K562 (cell line): ENCODE results near the gene SEBOX. TPM values are rescaled to one million over a fixed set of nuclear protein-coding genes. Genes with fewer than 3 reads are reported as not detected.
A peak's percentile ranks its signal among the peaks of the same experiment; 100 is the strongest.

ENCODE experiments used
- ATF7 ChIP-seq: fragments of 450-650 bp; IDR thresholded peaks from 2 replicates; pipeline ENCODE4 v1.7.1; 2014; ENCODE audit warnings: mild to moderate bottlenecking, moderate library complexity
- BRF2 ChIP-seq: IDR thresholded peaks from 3 replicates; pipeline ENCODE4 v1.6.1; 2011; ENCODE audit warnings: borderline replicate concordance, mild to moderate bottlenecking; ENCODE audit not compliant: insufficient read length, insufficient read depth
- CUX1 ChIP-seq: fragments of 200-800 bp; sonication (Bioruptor generic); IDR thresholded peaks from 2 replicates; pipeline ENCODE4 v1.6.1; 2016; ENCODE audit warnings: missing genetic modification characterization, missing compliant biosample characterization
- ETV6 ChIP-seq, 3 experiments: fragments of 150-350 bp in 1 of 3; sonication (generic) in 1 of 3; formaldehyde crosslinking in 1 of 3; IDR thresholded peaks; 2 replicates each; pipeline versions ENCODE4 v1.6.1 to v1.8.0; 2014 to 2022; ENCODE audit warnings: borderline replicate concordance in 2 of 3, low read depth in 2 of 3, antibody characterized with exemption in 1 of 3, low read length in 1 of 3, mild to moderate bottlenecking in 1 of 3, missing genetic modification reagents in 1 of 3
- JUNB ChIP-seq: fragments of 450-650 bp; formaldehyde crosslinking; conservative IDR thresholded peaks from 2 replicates; pipeline ENCODE4 v1.4.0; 2020; ENCODE audit warnings: mild to moderate bottlenecking
- NEUROD1 ChIP-seq: fragments of 150-350 bp; IDR thresholded peaks from 2 replicates; pipeline ENCODE4 v1.6.1; 2014; ENCODE audit warnings: borderline replicate concordance, low read length, low read depth; ENCODE audit not compliant: partially characterized antibody
- SMAD4 ChIP-seq: fragments of 250-450 bp; sonication (Bioruptor Pico); conservative IDR thresholded peaks from 2 replicates; pipeline ENCODE4 v1.8.0; 2021; ENCODE audit warnings: inconsistent platforms, mild to moderate bottlenecking, moderate library complexity
- TAF15 ChIP-seq: fragments of 200-400 bp; formaldehyde crosslinking; IDR thresholded peaks from 2 replicates; pipeline ENCODE4 v1.6.1; 2017; ENCODE audit warnings: mild to moderate bottlenecking, low read depth, low read length, moderate library complexity
- TCFL5 ChIP-seq: fragments of 250-450 bp; sonication (Bioruptor Pico); conservative IDR thresholded peaks from 2 replicates; pipeline ENCODE4 v1.6.1; 2021; ENCODE audit warnings: mild to moderate bottlenecking, moderate library complexity, matching md5 sums
- TSHZ1 ChIP-seq: fragments of 250-450 bp; sonication (Bioruptor Pico); IDR thresholded peaks from 2 replicates; pipeline ENCODE4 v1.4.0; 2020; ENCODE audit warnings: mild to moderate bottlenecking, moderate library complexity
- ZBTB5 ChIP-seq: fragments of 450-650 bp; IDR thresholded peaks from 2 replicates; pipeline ENCODE4 v1.6.1; 2017; ENCODE audit warnings: antibody characterized with exemption
- polyA plus RNA-seq, 8 experiments: library from polyadenylated mRNA; depleted of rRNA in 4 of 8; stranded (reverse) in 5 of 8; unstranded in 3 of 8; fragments of >200 nt; fragmentation: Nextera tagmentation in 2 of 8; fragmentation: Illumina TruSeq in 1 of 8; extraction: Ambion mirVana in 2 of 8; extraction: Trizol in 1 of 8; gene quantifications; 2 replicates each; pipeline versions ENCODE4 v1.2.1 to v1.2.3, GENCODE V29; 2011 to 2014; ENCODE audit warnings: inconsistent platforms in 1 of 8, missing spikeins in 1 of 8
- total RNA-seq, 7 experiments: library from RNA; depleted of rRNA in 6 of 7; stranded (reverse); fragments of >200 nt in 6 of 7; fragmentation: Illumina TruSeq in 2 of 7; extraction: Trizol in 2 of 7; gene quantifications; 2 replicates each; pipeline versions ENCODE4 v1.2.1 to v1.2.3, GENCODE V29; 2011 to 2021; ENCODE audit warnings: low replicate concordance in 1 of 7

SEBOX gene
- total and polyA plus RNA-seq, 9 of the 15 experiments (the other 6 are each of a cell fraction or from before 2014, with no cell fraction given) = not detected

- TF ChIP-seq TSHZ1 (CRISPR knock-in tag) (no peak), BRF2 (no peak), SMAD4 (CRISPR knock-in tag) (peak; percentile 37), TCFL5 (no peak), ETV6 (IDR thresholded peaks at IDR 0.05; ENCODE audit: borderline replicate concordance in 1 of 2, low read depth in 2 of 2, low read length in 1 of 2) (no peak), ETV6 (CRISPR knock-in tag; IDR thresholded peaks at IDR 0.05; ENCODE audit: borderline replicate concordance) (no peak), CUX1 (CRISPR knock-in tag) (no peak), TAF15 (no peak), NEUROD1 (peak; percentile 61), ATF7 (peak; percentile 78; the same call in 1 of the 2 replicates), ZBTB5 (no peak), JUNB (CRISPR knock-in tag) (no peak)
Measured at GRCh38 chr17:28318759-28319597, 46.0 kb downstream of the SEBOX start, which contains the start of gene TMEM97 (continued).
